Right lobe of liver (tissue), 4 donors: ENCODE data around the gene FLYWCH1.

Source experiments
- CTCF ChIP-seq, 4 donors: fragments of 200-600 bp in 3 of 4; fragments of 450-650 bp in 1 of 4; IDR thresholded peaks; one replicate each; pipeline versions ENCODE4 v1.5.1 to v1.8.0; 2016 to 2022; ENCODE audit warnings: antibody characterized with exemption in 4 of 4, mild to moderate bottlenecking in 2 of 4
- POLR2A ChIP-seq: fragments of 450-650 bp; IDR thresholded peaks from one replicate; pipeline ENCODE4 v1.6.1; 2017; ENCODE audit warnings: antibody characterized with exemption, mild to moderate bottlenecking
- donor health status: DM: no; HTN: no; CAD: no.
- donor health status: DM: no; HTN: no; CAD: no.
- donor health status: DM: no; HTN: yes; CAD: no.

GRCh38 chr16:2970563-2970962 lies 58.8 kb downstream of the FLYWCH1 start:
- no peak for TF ChIP-seq CTCF (IDR thresholded peaks at IDR 0.05)
- TF ChIP-seq POLR2A = no peak
